CD4-positive, alpha-beta T cell treated with Interleukin-15 for 1 hour (primary cell): ENCODE measurements around the gene ANAPC13.

Experiments
- DNase-seq: peaks from one replicate; pipeline ENCODE4 v3.0.0-alpha.2; 2020

Gene ANAPC13

GRCh38 chr3:134448664-134449063 lies 37.1 kb downstream of the ANAPC13 start:
- no peak for DNase-seq

DNA sequence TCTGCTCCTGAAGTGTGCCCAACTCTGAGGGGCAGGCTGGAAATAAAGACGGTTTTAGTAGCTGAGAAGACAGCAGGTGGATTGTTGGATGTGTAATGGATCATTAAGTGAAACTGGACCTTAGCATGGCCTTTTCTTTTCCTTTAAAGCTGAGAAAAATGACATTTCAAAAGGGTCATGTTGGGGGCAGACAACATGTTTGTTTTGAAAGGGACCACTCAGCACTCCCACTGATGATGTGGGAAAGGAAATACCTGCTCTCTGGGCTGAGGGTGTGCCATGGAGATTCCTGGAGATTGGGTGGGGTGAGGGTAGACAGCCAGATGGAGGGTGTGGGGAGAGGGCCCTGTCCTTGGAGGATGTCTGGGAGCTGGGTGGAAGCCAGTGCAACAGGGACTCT lies 38.4 kb downstream of the ANAPC13 start:
- no peak for DNase-seq

GRCh38 chr3:134446800-134447199 lies 39.0 kb downstream of the ANAPC13 start:
- no peak for DNase-seq

DNA sequence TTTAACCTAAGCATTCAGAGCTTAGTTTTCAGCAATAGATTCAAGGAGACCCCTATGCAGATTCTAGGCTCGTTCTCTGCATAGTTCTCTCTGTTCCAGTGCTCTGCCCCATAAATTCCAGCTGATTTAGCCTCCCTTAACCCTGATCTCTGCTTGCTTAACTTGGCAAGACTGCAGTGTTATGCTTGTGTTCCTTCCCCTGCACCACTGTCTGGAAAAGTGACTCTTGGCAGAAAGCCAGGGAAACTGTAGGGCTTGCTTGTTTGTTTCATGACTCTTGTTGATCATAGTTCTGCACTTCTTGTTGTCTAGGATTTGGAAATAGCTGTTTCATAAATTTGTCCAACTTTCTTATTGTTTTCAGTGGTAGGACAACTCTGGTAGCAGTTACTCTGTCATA lies 40.1 kb downstream of the ANAPC13 start:
- no peak for DNase-seq

- no peak for DNase-seq
Measured at GRCh38 chr3:134445095-134445494, 40.7 kb downstream of the ANAPC13 start.

DNA sequence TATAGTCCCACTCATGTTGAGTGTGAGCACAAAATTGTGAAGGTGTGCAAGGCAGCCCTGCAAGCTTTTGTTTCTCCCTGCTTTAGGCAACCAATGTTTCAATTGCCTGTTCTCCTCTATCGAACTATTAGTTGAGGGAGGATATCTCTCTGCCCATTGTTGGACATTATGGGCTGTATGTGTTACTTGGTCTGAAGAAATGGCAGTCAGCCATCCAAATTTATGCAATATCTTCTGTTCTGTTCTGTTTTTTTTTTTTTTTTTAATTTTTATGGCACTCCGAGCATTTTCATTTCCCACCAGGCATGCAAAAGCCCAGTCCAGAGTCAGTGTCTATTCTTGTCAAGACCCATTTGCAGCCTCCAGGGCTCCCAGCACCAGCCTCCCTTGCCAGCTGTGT lies 44.0 kb downstream of the ANAPC13 start:
- DNase-seq, result no peak

GRCh38 chr3:134441321-134441720 lies 44.5 kb downstream of the ANAPC13 start:
- no peak for DNase-seq

DNA sequence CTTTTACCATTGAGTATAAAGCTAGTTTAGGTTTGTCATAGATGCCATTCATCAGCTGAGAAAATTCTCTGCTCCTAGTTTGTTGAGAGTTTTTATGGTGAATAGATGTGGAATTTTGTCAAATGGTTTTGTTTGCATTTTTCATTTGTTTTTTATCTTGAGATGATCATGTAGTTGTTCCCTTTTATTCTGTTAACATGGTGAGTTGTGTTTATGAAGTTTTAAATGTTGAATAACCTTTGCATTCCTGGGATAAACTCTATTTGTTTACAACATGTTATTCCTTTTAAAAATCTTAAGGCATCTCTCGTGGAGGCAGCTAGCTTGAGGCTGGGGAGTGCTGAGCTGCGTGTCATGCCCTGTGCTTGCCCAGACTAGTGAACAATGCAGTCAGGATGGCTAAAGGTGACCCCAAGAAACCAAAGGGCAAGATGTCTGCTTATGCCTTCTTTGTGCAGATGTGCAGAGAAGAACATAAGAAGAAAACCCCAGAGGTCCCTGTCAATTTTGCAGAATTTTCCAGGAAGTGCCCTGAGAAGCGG lies 48.5 kb downstream of the ANAPC13 start:
- DNase-seq, result no peak

GRCh38 chr3:134432236-134432635 lies 53.5 kb downstream of the ANAPC13 start:
- DNase-seq, result no peak

DNA sequence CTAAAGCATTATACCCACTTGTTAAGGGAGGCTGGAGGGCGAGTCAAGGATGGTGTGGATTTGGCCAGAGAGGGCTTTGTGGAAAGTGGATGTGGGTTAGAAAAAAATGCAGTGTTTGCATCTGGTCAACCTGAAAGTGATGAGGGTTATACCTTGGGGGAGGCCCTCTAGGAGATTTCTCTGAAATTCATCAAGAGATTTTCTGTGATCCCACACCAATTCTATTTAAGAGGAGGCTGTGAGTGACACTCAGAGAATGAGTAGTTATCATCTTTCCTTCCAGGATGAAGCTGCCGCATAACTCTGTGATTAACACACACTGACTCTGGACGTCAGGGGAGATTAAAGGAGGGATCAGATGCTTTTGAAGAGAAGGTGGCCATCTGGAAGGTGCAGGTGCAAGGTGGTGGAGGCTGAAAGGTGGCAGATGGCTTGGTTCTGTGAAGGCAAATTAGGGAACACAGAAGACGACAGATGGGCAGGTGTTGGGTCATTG lies 54.8 kb downstream of the ANAPC13 start:
- DNase-seq, result no peak

GRCh38 chr3:134430174-134430573 lies 55.6 kb downstream of the ANAPC13 start:
- DNase-seq, result no peak

GRCh38 chr3:134428401-134428800 lies 57.4 kb downstream of the ANAPC13 start:
- no peak for DNase-seq
